Loucy (cell line): Measurements from ENCODE around the gene GSG1L.

Experiments
- CTCF ChIP-seq: fragments of 200-600 bp; sonication (generic); conservative IDR thresholded peaks from 2 replicates; pipeline ENCODE4 v1.5.1; 2014; ENCODE audit warnings: mild to moderate bottlenecking, antibody characterized with exemption, low read length
- EZH2phosphoT487 ChIP-seq: fragments of 200-600 bp; IDR thresholded peaks from 2 replicates; pipeline ENCODE4 v1.6.1; 2018; ENCODE audit warnings: antibody characterized with exemption, mild to moderate bottlenecking, moderate library complexity, borderline replicate concordance

- no peak for TF ChIP-seq CTCF
- no peak for TF ChIP-seq EZH2phosphoT487
Observed at GRCh38 chr16:28062261-28062846, 1.2 kb downstream of the GSG1L start.
